ENCODE data around the gene SNAP47.

SNAP47 gene

GRCh38 chr1:227731696-227732585, 3.3 kb upstream of the SNAP47 start:
- DNase-seq (ENCODE audit: low spot score): no peak

GRCh38 chr1:227732586-227733308, 2.5 kb upstream of the SNAP47 start:
- DNase-seq (ENCODE audit: low spot score): no peak

DNA sequence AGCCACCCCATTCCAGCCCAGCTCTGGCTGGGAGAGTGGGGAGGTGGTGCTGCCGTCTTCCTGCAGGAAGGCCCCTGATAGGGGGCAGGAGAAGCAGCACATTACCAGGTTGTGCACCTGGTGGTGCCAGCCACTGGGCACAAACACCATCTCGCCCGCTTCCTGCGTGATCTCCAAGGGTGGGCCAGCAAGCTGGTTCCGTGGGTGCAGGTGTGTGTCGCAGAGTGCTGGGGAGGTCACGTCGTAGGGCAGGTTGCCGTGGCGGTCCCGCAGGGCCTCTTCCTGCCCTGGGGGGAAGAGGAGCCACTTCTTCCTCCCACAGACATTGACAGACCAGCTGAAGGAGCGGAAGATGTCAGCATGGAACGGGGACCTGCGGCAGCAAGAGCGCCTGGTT, 1.9 kb upstream of the SNAP47 start:
- DNase-seq (ENCODE audit: low spot score): no peak

DNA sequence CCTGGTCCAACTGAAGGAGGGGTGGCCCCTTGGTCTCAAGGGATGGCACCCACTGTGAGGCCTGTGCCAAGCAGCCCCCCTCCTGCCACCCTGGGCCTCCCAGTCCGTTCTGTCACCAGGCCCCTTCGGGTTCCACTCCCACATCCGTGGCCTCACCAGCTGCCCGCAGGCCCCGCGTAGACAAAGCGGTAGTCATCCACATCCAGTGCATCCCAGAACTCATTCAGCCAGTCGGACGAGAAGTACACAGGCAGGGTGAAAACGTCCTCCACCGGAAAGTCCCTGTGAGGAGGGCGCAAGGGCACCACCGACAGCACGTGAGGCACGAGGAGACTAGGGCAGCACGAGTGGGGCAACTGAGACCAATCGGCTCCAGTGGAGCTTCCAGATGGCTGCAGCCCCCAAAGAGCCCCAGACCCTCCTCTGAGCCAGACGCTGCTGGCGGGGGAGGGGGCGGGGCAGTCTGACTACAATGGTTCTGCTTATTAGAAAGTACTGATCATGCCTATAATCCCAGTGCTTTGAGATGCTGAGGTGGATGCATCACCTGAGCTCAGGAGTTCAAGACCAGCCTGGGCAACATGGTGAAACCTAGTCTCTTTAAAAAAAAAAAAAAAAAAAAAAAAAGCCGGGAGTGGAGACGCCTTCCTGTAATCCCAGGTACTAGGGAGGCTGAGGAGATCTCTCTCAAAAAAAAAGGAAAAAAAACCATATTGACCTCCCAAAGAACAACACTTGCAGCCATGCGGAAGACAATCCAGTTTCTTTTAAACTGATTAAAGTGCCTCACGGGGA, 1.3 kb upstream of the SNAP47 start:
- DNase-seq (ENCODE audit: low spot score): no peak

GRCh38 chr1:227734546-227734855, 734 bp upstream of the SNAP47 start:
- DNase-seq (ENCODE audit: low spot score): no peak

- DNase-seq (ENCODE audit: low spot score): no peak
Observed at GRCh38 chr1:227735539-227736285, 477 bp downstream of the SNAP47 start.

- no peak for DNase-seq (ENCODE audit: low spot score)
Observed at GRCh38 chr1:227736814-227737432, 1.7 kb downstream of the SNAP47 start.

GRCh38 chr1:227738820-227739219, 3.6 kb downstream of the SNAP47 start:
- DNase-seq (ENCODE audit: low spot score): no peak

- DNase-seq (ENCODE audit: low spot score): no peak
Observed at GRCh38 chr1:227739636-227740035, 4.4 kb downstream of the SNAP47 start.

GRCh38 chr1:227740401-227740960, 5.2 kb downstream of the SNAP47 start:
- no peak for DNase-seq (ENCODE audit: low spot score)

DNA sequence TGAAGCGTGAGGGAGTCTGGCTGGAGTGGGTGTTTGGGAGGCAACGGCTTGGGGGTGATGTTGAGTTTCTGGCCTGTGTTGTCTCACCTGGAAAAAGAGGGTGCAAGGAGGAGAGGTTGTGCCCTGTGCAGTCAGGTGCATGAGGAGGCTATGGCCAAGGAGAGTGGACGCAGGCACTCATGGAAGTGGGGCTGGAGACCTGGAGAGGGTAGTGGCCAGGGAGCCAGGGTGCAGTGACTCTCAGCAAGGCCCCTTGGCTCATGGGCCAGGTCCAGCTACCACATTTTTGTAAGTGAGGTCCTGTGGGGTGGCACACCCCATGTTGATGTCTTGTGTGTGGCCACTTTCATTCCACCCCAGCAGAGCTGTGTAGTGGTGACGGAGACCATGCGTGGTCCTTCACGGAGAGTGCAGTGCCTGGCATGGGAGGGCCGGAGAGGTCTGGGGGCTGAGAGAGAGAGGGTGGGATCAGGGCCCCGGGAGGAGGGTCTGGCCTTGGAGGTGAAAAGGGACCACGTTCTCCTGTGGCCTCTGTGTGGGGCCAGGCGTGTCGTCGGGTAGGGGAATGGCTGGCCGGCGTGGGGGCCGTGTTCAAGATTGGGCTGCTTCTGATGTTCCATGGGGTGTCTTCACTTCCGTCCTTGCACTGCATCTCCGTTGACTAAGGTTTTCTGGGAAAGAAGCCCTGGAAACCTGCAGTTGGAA, 6.1 kb downstream of the SNAP47 start:
- DNase-seq (ENCODE audit: low spot score): no peak

DNA sequence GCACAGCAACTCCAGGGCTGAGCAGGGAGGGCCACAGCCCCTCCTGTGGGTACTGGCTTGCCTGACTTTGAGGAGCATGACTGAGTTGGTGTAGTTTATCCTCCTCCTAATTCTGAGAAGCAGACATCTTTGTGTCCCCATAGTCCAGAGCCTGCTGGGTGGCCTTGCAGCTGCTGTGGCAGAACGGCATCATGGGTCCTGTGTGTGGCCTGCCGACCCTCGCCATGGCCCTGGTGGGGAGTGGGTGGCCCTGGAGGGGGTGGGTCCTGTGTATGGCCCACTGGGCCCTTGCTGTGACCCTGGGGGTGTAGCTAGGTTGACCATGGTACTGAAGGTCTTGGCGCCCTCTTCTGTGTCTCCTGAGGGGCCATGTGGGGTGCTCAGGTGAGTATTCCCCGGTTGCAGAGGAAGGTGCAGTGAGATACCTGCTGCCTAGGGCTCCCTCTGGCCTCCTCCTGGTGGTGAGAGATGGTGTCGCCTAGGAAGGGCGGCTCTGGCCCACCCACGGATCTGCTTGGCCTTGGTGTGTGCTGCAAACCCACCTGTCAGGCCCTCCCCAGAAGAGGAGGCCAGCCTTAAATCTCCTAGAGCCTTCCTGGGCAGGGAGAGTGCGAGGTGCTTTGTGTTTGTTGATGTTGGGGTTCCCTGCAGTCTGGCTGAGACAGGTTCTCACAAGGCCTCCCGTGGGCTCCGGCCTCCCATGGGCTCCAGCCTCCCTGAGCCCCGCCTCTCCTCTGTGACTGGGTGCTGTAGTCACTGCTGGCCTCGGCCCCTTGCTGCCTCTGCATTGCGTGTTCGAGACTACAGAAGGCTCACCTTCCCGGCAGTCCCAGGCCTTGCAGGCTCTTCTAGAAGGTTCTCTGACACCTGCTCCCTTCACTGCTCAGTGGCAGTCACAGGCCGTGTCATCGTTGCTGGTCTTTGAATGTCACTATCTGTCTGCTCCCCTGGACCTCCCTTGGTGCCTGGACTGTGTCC, 7.8 kb downstream of the SNAP47 start:
- no peak for DNase-seq (ENCODE audit: low spot score)

- DNase-seq (ENCODE audit: low spot score): no peak
Observed at GRCh38 chr1:227744668-227745067, 9.4 kb downstream of the SNAP47 start.

GRCh38 chr1:227745568-227746265, 10.5 kb downstream of the SNAP47 start:
- no peak for DNase-seq (ENCODE audit: low spot score)

GRCh38 chr1:227746676-227747075, 11.4 kb downstream of the SNAP47 start:
- no peak for DNase-seq (ENCODE audit: low spot score)

DNA sequence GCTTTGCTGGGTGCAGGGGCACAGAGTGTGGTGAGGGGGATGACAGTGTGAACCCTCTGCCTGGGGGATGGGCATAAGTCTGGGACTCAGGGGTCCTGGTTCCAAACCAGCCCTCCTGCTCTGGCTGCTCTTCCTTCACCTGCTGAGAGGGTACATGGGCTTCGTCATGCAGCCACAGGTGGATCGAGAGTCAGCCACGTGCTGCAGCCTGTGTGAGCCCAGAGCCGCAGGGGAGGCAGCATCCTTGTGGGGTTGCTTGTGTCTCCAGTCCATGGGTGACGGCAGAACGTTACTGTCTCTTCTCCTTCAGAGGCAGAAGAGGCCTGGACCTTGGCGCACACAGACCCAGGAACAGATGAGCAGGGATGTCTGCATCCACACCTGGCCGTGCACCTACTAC, 12.1 kb downstream of the SNAP47 start:
- DNase-seq (ENCODE audit: low spot score): no peak

GRCh38 chr1:227747948-227748495, 12.8 kb downstream of the SNAP47 start:
- no peak for DNase-seq (ENCODE audit: low spot score)

DNA sequence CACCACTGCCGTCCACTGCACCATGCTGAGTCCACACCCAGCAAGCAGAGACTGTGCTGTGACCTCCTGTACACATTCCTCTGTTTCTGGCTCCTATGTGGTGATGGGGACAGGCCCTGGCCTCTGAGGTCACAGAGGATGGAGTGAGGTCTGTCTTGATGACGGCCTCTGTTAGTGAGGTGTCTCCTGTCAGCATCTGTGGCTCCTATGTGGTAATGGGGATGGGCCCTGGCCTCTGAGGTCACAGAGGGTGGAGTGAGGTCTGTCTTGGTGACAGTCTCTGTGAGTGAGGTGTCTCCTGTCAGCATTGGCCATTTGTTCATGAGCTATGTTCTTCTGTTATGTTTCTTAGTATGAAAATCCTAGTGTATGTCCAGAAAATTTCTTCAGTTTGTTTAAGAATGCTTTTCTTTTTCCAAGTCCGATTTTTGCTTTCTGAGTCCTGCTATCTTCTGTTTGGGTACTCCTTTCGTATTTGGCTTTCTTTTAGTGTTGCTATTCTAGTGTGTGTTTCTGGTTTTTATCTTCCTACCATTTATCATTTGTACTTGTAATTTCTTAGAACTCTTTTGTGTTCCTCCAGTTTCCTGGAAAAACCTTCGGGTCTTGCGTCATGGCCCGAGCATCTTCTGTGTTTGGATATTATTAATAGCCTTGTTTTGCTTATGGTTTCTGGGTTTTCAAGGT, 13.4 kb downstream of the SNAP47 start:
- DNase-seq (ENCODE audit: low spot score): no peak

Data from kidney capillary endothelial cell (primary cell).